HFF-Myc (cell line): ENCODE data around the gene MGAT5B.

Experiments used
- DNase-seq: peaks from one replicate; pipeline ENCODE4 v3.0.0-alpha.2; 2011; ENCODE audit warnings: low read depth; ENCODE audit errors: extremely low read depth
- H3K4me3 ChIP-seq: replicated peaks from 2 replicates; pipeline ENCODE4 v1.5.1; 2011; ENCODE audit warnings: low read depth, mild to moderate bottlenecking, control low read depth, low read length
- TF ChIP-seq, protein P1 (sequence below): IDR thresholded peaks from 2 replicates; pipeline ENCODE4 v1.5.1; 2012; ENCODE audit warnings: mild to moderate bottlenecking, low read depth, low read length, control low read depth; ENCODE audit errors: missing control alignments

The MGAT5B gene

DNA sequence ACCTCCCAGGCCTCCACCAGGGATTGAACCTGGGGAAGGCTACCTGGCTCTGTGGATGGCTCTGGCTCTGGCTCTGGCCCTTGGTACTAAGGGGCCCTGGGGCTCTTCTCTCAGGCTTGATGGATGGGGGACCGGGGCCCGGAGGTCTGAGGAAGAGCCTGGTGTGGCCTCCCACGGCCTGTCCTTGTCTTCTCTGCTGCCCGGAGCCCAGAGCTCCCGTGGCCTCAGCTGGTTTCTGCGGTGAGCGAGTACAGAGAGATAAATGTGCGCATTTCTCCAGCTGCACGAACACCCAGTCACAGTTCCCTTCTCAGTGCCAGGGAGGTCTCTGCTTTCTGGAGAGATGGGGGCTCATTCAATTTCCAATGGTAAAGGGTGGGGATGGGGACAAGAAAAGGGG is 9.2 kb downstream of the MGAT5B start:
- DNase-seq: no peak
- TF ChIP-seq, protein P1, sequence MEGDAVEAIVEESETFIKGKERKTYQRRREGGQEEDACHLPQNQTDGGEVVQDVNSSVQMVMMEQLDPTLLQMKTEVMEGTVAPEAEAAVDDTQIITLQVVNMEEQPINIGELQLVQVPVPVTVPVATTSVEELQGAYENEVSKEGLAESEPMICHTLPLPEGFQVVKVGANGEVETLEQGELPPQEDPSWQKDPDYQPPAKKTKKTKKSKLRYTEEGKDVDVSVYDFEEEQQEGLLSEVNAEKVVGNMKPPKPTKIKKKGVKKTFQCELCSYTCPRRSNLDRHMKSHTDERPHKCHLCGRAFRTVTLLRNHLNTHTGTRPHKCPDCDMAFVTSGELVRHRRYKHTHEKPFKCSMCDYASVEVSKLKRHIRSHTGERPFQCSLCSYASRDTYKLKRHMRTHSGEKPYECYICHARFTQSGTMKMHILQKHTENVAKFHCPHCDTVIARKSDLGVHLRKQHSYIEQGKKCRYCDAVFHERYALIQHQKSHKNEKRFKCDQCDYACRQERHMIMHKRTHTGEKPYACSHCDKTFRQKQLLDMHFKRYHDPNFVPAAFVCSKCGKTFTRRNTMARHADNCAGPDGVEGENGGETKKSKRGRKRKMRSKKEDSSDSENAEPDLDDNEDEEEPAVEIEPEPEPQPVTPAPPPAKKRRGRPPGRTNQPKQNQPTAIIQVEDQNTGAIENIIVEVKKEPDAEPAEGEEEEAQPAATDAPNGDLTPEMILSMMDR: no peak
- no peak overlapping the region for H3K4me3 ChIP-seq

DNA sequence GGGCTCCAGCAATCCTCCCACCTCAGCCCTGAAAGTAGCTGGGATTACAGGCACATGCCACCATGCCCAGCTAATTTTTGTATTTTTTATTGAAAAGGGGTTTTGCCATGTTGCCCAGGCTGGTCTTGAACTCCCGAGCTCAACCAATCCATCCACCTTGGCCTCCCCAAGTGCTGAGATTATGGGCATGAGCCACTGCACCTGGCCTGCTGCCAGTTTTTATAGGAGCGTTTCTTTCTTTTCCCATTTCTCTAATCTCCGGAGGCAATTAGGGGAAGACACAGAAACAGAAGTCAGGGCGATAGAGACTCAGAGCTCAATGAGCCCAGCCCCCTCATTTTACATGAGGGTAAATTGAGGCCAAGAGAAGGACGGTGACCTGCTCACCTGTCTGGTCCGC is 10.4 kb downstream of the MGAT5B start:
- no peak for DNase-seq
- no peak overlapping the region for H3K4me3 ChIP-seq
- TF ChIP-seq, protein P1: no peak

DNA sequence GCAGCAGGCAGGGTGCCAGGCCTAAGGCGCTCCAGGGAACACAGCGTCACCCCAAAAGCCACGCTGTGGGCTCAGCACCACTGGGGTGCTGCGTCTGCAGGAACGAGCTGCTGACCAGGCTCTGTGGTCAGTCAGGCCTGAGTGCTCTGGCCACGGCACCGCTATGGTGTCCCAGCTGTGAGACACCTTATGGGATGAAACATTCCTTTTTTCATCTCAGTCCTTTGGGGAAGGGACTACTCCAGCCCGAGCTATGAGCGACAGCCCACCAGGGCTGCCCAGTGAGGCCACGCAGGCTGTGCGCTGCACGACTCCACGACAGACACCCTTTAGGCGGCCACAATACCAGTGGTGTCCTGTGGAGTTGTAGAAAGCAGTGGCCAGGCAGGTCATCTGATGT is 11.1 kb downstream of the MGAT5B start:
- no peak for DNase-seq
- TF ChIP-seq, protein P1: no peak
- H3K4me3 ChIP-seq: no peak overlapping the region

GRCh38 chr17:76879691-76880090 is 11.5 kb downstream of the MGAT5B start:
- no peak overlapping the region for H3K4me3 ChIP-seq
- no peak for DNase-seq
- TF ChIP-seq, protein P1: no peak

DNA sequence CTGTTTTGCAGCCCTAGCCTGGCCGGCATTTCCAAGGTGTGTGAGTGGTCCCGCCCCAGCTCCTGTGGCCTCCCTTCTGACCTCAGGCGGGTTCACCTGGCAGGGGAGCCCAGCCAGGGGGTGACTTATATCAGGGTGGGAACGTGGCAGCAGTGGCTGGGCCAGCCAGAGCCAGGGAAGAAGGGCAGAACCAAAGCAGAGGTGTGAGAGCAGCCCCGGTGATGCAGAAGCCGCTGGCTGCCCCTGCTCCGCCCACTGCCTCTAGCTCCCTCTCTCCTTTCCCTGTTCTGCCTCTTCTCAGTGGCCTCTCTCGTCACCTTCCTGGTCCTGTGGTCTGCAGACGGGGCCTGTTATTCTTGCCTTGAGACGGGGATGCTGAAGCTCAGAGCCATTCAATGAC is 12.1 kb downstream of the MGAT5B start:
- DNase-seq: no peak
- no peak overlapping the region for H3K4me3 ChIP-seq
- TF ChIP-seq, protein P1: no peak

- no peak overlapping the region for H3K4me3 ChIP-seq
- TF ChIP-seq, protein P1: no peak
- no peak for DNase-seq
These were observed 12.8 kb downstream of the MGAT5B start for GRCh38 chr17:76880971-76881370.

- TF ChIP-seq, protein P1: no peak
- no peak for DNase-seq
- no peak overlapping the region for H3K4me3 ChIP-seq
These were observed 13.2 kb downstream of the MGAT5B start for GRCh38 chr17:76881408-76881807.
